ENCODE results near the gene VRK3.

DNA sequence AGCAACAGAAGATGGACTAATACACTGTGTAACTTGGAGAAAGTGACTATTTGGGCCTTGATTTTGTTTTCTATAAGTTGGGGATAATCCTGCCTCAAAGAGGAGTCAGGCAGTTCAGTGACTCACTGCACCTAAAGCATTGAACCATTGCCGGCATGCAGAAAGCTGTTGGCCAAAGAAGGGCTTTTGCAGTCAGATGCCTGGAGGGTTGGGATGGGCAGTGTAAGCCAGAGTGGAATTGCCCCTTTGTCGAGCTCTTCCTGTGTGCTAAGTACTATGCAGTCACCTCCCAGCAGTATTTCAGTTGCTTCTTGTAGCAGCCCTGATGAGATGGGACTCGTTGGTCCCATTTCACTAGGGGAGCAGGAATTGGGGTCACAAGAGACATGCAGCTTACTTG lies 11.7 kb upstream of the VRK3 start:
- TF ChIP-seq, protein P1, sequence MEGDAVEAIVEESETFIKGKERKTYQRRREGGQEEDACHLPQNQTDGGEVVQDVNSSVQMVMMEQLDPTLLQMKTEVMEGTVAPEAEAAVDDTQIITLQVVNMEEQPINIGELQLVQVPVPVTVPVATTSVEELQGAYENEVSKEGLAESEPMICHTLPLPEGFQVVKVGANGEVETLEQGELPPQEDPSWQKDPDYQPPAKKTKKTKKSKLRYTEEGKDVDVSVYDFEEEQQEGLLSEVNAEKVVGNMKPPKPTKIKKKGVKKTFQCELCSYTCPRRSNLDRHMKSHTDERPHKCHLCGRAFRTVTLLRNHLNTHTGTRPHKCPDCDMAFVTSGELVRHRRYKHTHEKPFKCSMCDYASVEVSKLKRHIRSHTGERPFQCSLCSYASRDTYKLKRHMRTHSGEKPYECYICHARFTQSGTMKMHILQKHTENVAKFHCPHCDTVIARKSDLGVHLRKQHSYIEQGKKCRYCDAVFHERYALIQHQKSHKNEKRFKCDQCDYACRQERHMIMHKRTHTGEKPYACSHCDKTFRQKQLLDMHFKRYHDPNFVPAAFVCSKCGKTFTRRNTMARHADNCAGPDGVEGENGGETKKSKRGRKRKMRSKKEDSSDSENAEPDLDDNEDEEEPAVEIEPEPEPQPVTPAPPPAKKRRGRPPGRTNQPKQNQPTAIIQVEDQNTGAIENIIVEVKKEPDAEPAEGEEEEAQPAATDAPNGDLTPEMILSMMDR (IDR thresholded peaks at IDR 0.05; ENCODE audit: borderline replicate concordance, extremely low read depth, low read length, poor library complexity, severe bottlenecking) = no peak
- no peak for TF ChIP-seq EZH2 (IDR thresholded peaks at IDR 0.05; ENCODE audit: borderline replicate concordance, low read depth, low read length, severe bottlenecking)
